OCI-LY1 (cell line): ENCODE data around the gene PAPPA.

Experiments used
- H2AFZ ChIP-seq: fragments of 200-600 bp; sonication (generic), shearing (Covaris generic); 2 replicates; pipeline ENCODE4 v1.6.0; 2014; ENCODE audit warnings: antibody characterized with exemption, mild to moderate bottlenecking, low read length
- H3F3A ChIP-seq: fragments of 200-600 bp; sonication (generic), shearing (Covaris generic); 2 replicates; pipeline ENCODE4 v1.6.0; 2014; ENCODE audit warnings: mild to moderate bottlenecking, antibody characterized with exemption, low read length, moderate library complexity; ENCODE audit not compliant: insufficient read depth
- H3K27ac ChIP-seq: fragments of 200-600 bp; sonication (generic); 2 replicates; pipeline ENCODE4 v1.5.1; 2014; ENCODE audit warnings: low read length, mixed run types, mild to moderate bottlenecking, low read depth; ENCODE audit not compliant: poor library complexity, severe bottlenecking
- H3K27me3 ChIP-seq: fragments of 200-600 bp; sonication (generic); 2 replicates; pipeline ENCODE4 v1.6.0; 2014; ENCODE audit warnings: antibody characterized with exemption, mild to moderate bottlenecking, low read length, moderate library complexity; ENCODE audit not compliant: insufficient read depth
- H3K36me3 ChIP-seq: fragments of 200-600 bp; sonication (generic); 2 replicates; pipeline ENCODE4 v1.6.1; 2014; ENCODE audit warnings: mild to moderate bottlenecking, antibody characterized with exemption, low read length, moderate library complexity, mixed read lengths; ENCODE audit not compliant: insufficient read depth
- H3K4me1 ChIP-seq: fragments of 200-600 bp; sonication (generic); 2 replicates; pipeline ENCODE4 v1.5.1; 2014; ENCODE audit warnings: mild to moderate bottlenecking, low read length, moderate library complexity; ENCODE audit not compliant: insufficient read depth, severe bottlenecking
- H3K4me2 ChIP-seq: fragments of 200-600 bp; sonication (generic), shearing (Covaris generic); 2 replicates; pipeline ENCODE4 v1.6.1; 2014; ENCODE audit warnings: low read length
- H3K4me3 ChIP-seq: fragments of 200-600 bp; sonication (generic); 2 replicates; pipeline ENCODE4 v1.5.1; 2014; ENCODE audit warnings: low read length, low read depth, mild to moderate bottlenecking, mixed read lengths; ENCODE audit not compliant: poor library complexity, severe bottlenecking
- H3K79me2 ChIP-seq: fragments of 200-600 bp; shearing (Covaris generic); 2 replicates; pipeline ENCODE4 v1.6.1; 2016; ENCODE audit warnings: mixed run types, low read length, mixed read lengths; ENCODE audit not compliant: insufficient read depth
- H3K9ac ChIP-seq: fragments of 200-600 bp; sonication (generic), shearing (Covaris generic); 2 replicates; pipeline ENCODE4 v1.6.1; 2014; ENCODE audit warnings: mild to moderate bottlenecking, low read length, mixed read lengths
- H3K9me2 ChIP-seq: fragments of 200-600 bp; sonication (generic), shearing (Covaris generic); 2 replicates; pipeline ENCODE4 v1.6.1; 2014; ENCODE audit warnings: low read depth, mild to moderate bottlenecking, low read length, mixed read lengths
- H3K9me3 ChIP-seq: fragments of 200-600 bp; shearing (Covaris generic); 2 replicates; pipeline ENCODE4 v1.6.1; 2014; ENCODE audit warnings: low read length, mixed read lengths
- H4K20me1 ChIP-seq: fragments of 200-600 bp; sonication (generic), shearing (Covaris generic); 2 replicates; pipeline ENCODE4 v1.6.0; 2016; ENCODE audit warnings: mild to moderate bottlenecking, low read length; ENCODE audit not compliant: insufficient read depth
- EZH2 ChIP-seq: fragments of 200-600 bp; sonication (generic), shearing (Covaris generic); IDR thresholded peaks from 2 replicates; pipeline ENCODE4 v1.8.0; 2017; ENCODE audit warnings: borderline replicate concordance, mixed run types, mild to moderate bottlenecking, antibody characterized with exemption, low read length, moderate library complexity, mixed read lengths
- TF ChIP-seq, protein P1 (sequence below): fragments of 200-600 bp; sonication (generic), shearing (Covaris generic); IDR thresholded peaks from 2 replicates; pipeline ENCODE4 v1.5.1; 2017; ENCODE audit warnings: mild to moderate bottlenecking, antibody characterized with exemption, low read length, moderate library complexity, mixed read lengths

Gene PAPPA

GRCh38 chr9:116323012-116323411 is 169.4 kb downstream of the PAPPA start:
- no peaks in the 10 kb centered on the region for H3K9me2 ChIP-seq
- H2AFZ ChIP-seq, result no peak overlapping the region
- TF ChIP-seq EZH2, result no peak
- TF ChIP-seq, protein P1, sequence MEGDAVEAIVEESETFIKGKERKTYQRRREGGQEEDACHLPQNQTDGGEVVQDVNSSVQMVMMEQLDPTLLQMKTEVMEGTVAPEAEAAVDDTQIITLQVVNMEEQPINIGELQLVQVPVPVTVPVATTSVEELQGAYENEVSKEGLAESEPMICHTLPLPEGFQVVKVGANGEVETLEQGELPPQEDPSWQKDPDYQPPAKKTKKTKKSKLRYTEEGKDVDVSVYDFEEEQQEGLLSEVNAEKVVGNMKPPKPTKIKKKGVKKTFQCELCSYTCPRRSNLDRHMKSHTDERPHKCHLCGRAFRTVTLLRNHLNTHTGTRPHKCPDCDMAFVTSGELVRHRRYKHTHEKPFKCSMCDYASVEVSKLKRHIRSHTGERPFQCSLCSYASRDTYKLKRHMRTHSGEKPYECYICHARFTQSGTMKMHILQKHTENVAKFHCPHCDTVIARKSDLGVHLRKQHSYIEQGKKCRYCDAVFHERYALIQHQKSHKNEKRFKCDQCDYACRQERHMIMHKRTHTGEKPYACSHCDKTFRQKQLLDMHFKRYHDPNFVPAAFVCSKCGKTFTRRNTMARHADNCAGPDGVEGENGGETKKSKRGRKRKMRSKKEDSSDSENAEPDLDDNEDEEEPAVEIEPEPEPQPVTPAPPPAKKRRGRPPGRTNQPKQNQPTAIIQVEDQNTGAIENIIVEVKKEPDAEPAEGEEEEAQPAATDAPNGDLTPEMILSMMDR, result no peak
- H3K9ac ChIP-seq, result no peak overlapping the region
- H3K27ac ChIP-seq, result no peak overlapping the region
- no peaks in the 10 kb centered on the region for H3F3A ChIP-seq
- H3K79me2 ChIP-seq, result no peaks in the 10 kb centered on the region
- no peak overlapping the region for H3K4me2 ChIP-seq
- no peaks in the 10 kb centered on the region for H3K27me3 ChIP-seq
- no peaks in the 10 kb centered on the region for H3K36me3 ChIP-seq
- H3K4me3 ChIP-seq, result no peak overlapping the region
- no peaks in the 10 kb centered on the region for H3K4me1 ChIP-seq
- no peaks in the 10 kb centered on the region for H3K9me3 ChIP-seq
- H4K20me1 ChIP-seq, result no peaks in the 10 kb centered on the region

GRCh38 chr9:116323571-116323970 is 170.0 kb downstream of the PAPPA start:
- Histone ChIP-seq H3K9me2 (no peaks in the 10 kb centered on the region), H3K27me3 (no peaks in the 10 kb centered on the region), H3K4me3 (no peak overlapping the region), H3K4me2 (no peak overlapping the region), H3F3A (no peaks in the 10 kb centered on the region), H2AFZ (no peak overlapping the region), H4K20me1 (no peaks in the 10 kb centered on the region), H3K79me2 (no peaks in the 10 kb centered on the region), H3K27ac (no peak overlapping the region), H3K36me3 (no peaks in the 10 kb centered on the region), H3K4me1 (no peaks in the 10 kb centered on the region), H3K9ac (no peak overlapping the region), H3K9me3 (no peaks in the 10 kb centered on the region)
- no peak for TF ChIP-seq EZH2
- TF ChIP-seq, protein P1, result no peak

DNA sequence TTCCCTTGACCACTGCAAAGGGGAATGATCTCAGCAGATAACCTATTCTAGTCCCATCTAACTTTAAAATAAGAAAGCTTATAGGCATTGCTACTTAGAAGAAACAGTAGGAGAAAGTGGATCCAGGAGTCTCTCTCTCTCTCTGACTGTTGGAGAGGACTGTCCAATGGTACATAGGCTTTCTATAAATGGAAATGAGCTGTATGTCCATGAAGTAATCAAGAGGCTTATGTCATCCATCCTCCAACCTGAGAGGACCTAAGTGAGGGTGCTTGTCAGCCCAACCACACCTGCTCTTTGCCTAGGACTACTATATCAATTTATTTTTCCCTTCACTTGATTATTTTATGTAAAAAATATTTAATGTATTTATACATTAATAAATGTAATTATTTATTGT is 172.3 kb downstream of the PAPPA start:
- Histone ChIP-seq H3F3A (no peaks in the 10 kb centered on the region), H3K9me2 (no peaks in the 10 kb centered on the region), H3K4me2 (no peak overlapping the region), H3K9me3 (no peaks in the 10 kb centered on the region), H3K27me3 (no peaks in the 10 kb centered on the region), H3K4me1 (no peaks in the 10 kb centered on the region), H3K36me3 (no peaks in the 10 kb centered on the region), H4K20me1 (no peaks in the 10 kb centered on the region), H2AFZ (no peak overlapping the region), H3K4me3 (no peak overlapping the region), H3K27ac (no peak overlapping the region), H3K79me2 (no peaks in the 10 kb centered on the region), H3K9ac (no peak overlapping the region)
- TF ChIP-seq, protein P1, result no peak
- no peak for TF ChIP-seq EZH2
